Endothelial cell of umbilical vein (primary cell): ENCODE measurements around the gene NDUFS6. TPM values are rescaled to one million over a fixed set of nuclear protein-coding genes. Genes with fewer than 3 reads are reported as not detected.

Experiments
- BruUV-seq: library from RNA; stranded (reverse); fragments of 400-500 nt; replicated peaks from 2 replicates; lab custom pipeline; 2021; lab: Mats Ljungman, UMichigan
- CTCF ChIA-PET: fragments of 300-600, 350-600 bp; sonication (Branson Sonifier 250); formaldehyde crosslinking; loops from one replicate; lab custom pipeline; 2021; ENCODE audit warnings: antibody characterized with exemption, inconsistent platforms; lab: Charles Lee
- POLR2A ChIA-PET: fragments of 300-600, 350-600 bp; sonication (Branson Sonifier 250); formaldehyde crosslinking; loops from one replicate; lab custom pipeline; 2021; ENCODE audit warnings: antibody characterized with exemption, inconsistent platforms; lab: Charles Lee
- DNase-seq: peaks from one replicate; pipeline ENCODE4 v3.0.0-alpha.2; 2011; ENCODE audit warnings: low read depth, low spot score
- FAIRE-seq: peaks from 2 replicates; lab custom pipeline; 2011; peaks lifted over from hg19 to GRCh38; lab: Jason Lieb, UNC
- H2AFZ ChIP-seq: 2 replicates; pipeline ENCODE4 v1.6.0; 2012; ENCODE audit warnings: low read depth, low read length, control low read depth, inconsistent platforms
- H3K27ac ChIP-seq: 2 replicates; pipeline ENCODE4 v1.5.1; 2011; ENCODE audit warnings: low read depth, mild to moderate bottlenecking, control low read depth, low read length, moderate library complexity; ENCODE audit not compliant: insufficient read depth
- H3K27me3 ChIP-seq, 2 experiments: 2 replicates each; pipeline versions ENCODE4 v1.6.0 to v1.6.1; 2011; ENCODE audit warnings: low read length in 2 of 2, mixed read lengths in 1 of 2; ENCODE audit not compliant: control insufficient read depth in 2 of 2, insufficient read depth in 2 of 2
- H3K36me3 ChIP-seq, 2 experiments: 2 replicates in 1 of 2; 3 replicates in 1 of 2; pipeline ENCODE4 v1.5.1; 2011; ENCODE audit warnings: low read length in 2 of 2, mild to moderate bottlenecking in 1 of 2, moderate library complexity in 1 of 2; ENCODE audit not compliant: control insufficient read depth in 2 of 2, insufficient read depth in 2 of 2; ENCODE audit errors: extremely low read depth in 1 of 2
- H3K4me1 ChIP-seq: 3 replicates; pipeline ENCODE4 v1.5.1; 2011; ENCODE audit warnings: mild to moderate bottlenecking, low read length; ENCODE audit not compliant: control insufficient read depth, insufficient read depth; ENCODE audit errors: extremely low read depth
- H3K4me2 ChIP-seq: 2 replicates; pipeline ENCODE4 v1.6.1; 2011; ENCODE audit warnings: low read length, control low read depth, mixed read lengths; ENCODE audit not compliant: insufficient read depth
- H3K4me3 ChIP-seq, 3 experiments: fragments of 200-600 bp in 1 of 3; sonication (generic), shearing (Covaris generic) in 1 of 3; replicated peaks in 1 of 3; 2 replicates each; pipeline ENCODE4 v1.5.1; 2011 to 2016; ENCODE audit warnings: control low read depth in 3 of 3, low read length in 3 of 3, mild to moderate bottlenecking in 2 of 3, inconsistent platforms in 1 of 3, low read depth in 1 of 3, moderate library complexity in 1 of 3; ENCODE audit not compliant: insufficient read depth in 1 of 3
- H3K79me2 ChIP-seq: 2 replicates; pipeline ENCODE4 v1.6.0; 2012; ENCODE audit warnings: low read length, inconsistent platforms; ENCODE audit not compliant: control insufficient read depth, insufficient read depth
- H3K9ac ChIP-seq: replicated peaks from 2 replicates; pipeline ENCODE3; 2011; ENCODE audit warnings: low read length, control low read depth; ENCODE audit not compliant: insufficient read depth; ENCODE audit errors: extremely low read depth
- H3K9me1 ChIP-seq: replicated peaks from 3 replicates; pipeline ENCODE4 v1.6.0; 2011; ENCODE audit warnings: mild to moderate bottlenecking, low read length; ENCODE audit not compliant: control insufficient read depth, insufficient read depth; ENCODE audit errors: extremely low read depth
- H3K9me3 ChIP-seq: replicated peaks from 2 replicates; pipeline ENCODE4 v1.5.1; 2012; ENCODE audit warnings: low read length, inconsistent platforms; ENCODE audit not compliant: control insufficient read depth, insufficient read depth
- H4K20me1 ChIP-seq: replicated peaks from 2 replicates; pipeline ENCODE3; 2011; ENCODE audit warnings: mild to moderate bottlenecking, low read length; ENCODE audit not compliant: control insufficient read depth, insufficient read depth; ENCODE audit errors: extremely low read depth
- EZH2 ChIP-seq: IDR thresholded peaks from 2 replicates; pipeline ENCODE4 v1.6.1; 2012; ENCODE audit warnings: borderline replicate concordance, low read depth, mild to moderate bottlenecking, moderate library complexity, low read length, inconsistent platforms; ENCODE audit not compliant: severe bottlenecking
- FOS ChIP-seq: IDR thresholded peaks from 2 replicates; pipeline ENCODE4 v1.6.1; 2011; ENCODE audit warnings: mild to moderate bottlenecking, low read length, moderate library complexity, borderline replicate concordance; ENCODE audit not compliant: insufficient read depth
- GATA2 ChIP-seq: IDR thresholded peaks from 2 replicates; pipeline ENCODE4 v1.7.0; 2011; ENCODE audit warnings: low read depth, mild to moderate bottlenecking, moderate library complexity, mixed read lengths, low read length; ENCODE audit not compliant: insufficient read length, insufficient read depth
- JUN ChIP-seq: IDR thresholded peaks from 2 replicates; pipeline ENCODE4 v1.6.1; 2011; ENCODE audit warnings: borderline replicate concordance, low read depth; ENCODE audit not compliant: insufficient read length, insufficient read depth
- MYC ChIP-seq: IDR thresholded peaks from one replicate; pipeline ENCODE4 v1.6.1; 2011; ENCODE audit warnings: mild to moderate bottlenecking, low read depth, low read length
- POLR2A ChIP-seq: IDR thresholded peaks from 2 replicates; pipeline ENCODE4 v1.6.1; 2012; ENCODE audit warnings: low read depth, mild to moderate bottlenecking, control low read depth, low read length
- POLR2AphosphoS5 ChIP-seq: IDR thresholded peaks from 2 replicates; pipeline ENCODE4 v1.6.1; 2012; ENCODE audit warnings: low read depth, mild to moderate bottlenecking, control low read depth, low read length, moderate library complexity; ENCODE audit not compliant: insufficient read depth
- dilution Hi-C: fragments of 300-500 bp; cut with MboI; formaldehyde crosslinking; loops from one replicate; pipeline ENCODE4 v1.15.0; 2019; ENCODE audit warnings: low sequenced_read_pairs; ENCODE audit not compliant: extremely low pct_ligation_motif_present
- intact Hi-C: fragments of 100-400 bp; cut with micrococcal nuclease; formaldehyde crosslinking; loops from one replicate; pipeline ENCODE4 v1.10.0; 2022
- polyA plus RNA-seq, 4 experiments: library from polyadenylated mRNA; depleted of rRNA in 3 of 4; stranded (reverse) in 3 of 4; unstranded in 1 of 4; fragments of >200 nt; gene quantifications; 2 replicates each; pipeline versions ENCODE4 v1.2.1 to v1.2.3, GENCODE V29; 2011 to 2012; ENCODE audit warnings: missing spikeins in 1 of 4
- total RNA-seq: library from RNA; stranded (reverse); gene quantifications from 2 replicates; pipeline ENCODE4 v1.2.3, GENCODE V29; 2021
- TF ChIP-seq, protein P1 (sequence below), 2 donors: IDR thresholded peaks; 1 replicate in 1 of 2; 2 replicates in 1 of 2; pipeline ENCODE4 v1.5.1; 2011; ENCODE audit warnings: low read length in 2 of 2, mild to moderate bottlenecking in 2 of 2, moderate library complexity in 2 of 2, control low read depth in 1 of 2, inconsistent platforms in 1 of 2, low read depth in 1 of 2; ENCODE audit not compliant: insufficient read depth in 1 of 2; ENCODE audit errors: extremely low read depth in 1 of 2
- TF ChIP-seq, protein P2 (sequence below): IDR thresholded peaks from 2 replicates; pipeline ENCODE4 v1.6.1; 2011; ENCODE audit not compliant: insufficient read depth, insufficient read length

Gene NDUFS6
- total and polyA plus RNA-seq, 2 donors (not counting 3 experiments of a cell fraction or from before 2014, with no cell fraction given), result 42.5 to 127 TPM

- H3K4me1 ChIP-seq, result no peaks in the 10 kb centered on the region
- peaks cover 0 to 2% of the 10 kb centered on the region in 2 experiments for H3K27me3 ChIP-seq
- no peak overlapping the region for H3K4me3 ChIP-seq
- H4K20me1 ChIP-seq, result no peaks in the 10 kb centered on the region
- TF ChIP-seq, protein P1, sequence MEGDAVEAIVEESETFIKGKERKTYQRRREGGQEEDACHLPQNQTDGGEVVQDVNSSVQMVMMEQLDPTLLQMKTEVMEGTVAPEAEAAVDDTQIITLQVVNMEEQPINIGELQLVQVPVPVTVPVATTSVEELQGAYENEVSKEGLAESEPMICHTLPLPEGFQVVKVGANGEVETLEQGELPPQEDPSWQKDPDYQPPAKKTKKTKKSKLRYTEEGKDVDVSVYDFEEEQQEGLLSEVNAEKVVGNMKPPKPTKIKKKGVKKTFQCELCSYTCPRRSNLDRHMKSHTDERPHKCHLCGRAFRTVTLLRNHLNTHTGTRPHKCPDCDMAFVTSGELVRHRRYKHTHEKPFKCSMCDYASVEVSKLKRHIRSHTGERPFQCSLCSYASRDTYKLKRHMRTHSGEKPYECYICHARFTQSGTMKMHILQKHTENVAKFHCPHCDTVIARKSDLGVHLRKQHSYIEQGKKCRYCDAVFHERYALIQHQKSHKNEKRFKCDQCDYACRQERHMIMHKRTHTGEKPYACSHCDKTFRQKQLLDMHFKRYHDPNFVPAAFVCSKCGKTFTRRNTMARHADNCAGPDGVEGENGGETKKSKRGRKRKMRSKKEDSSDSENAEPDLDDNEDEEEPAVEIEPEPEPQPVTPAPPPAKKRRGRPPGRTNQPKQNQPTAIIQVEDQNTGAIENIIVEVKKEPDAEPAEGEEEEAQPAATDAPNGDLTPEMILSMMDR (IDR thresholded peaks at IDR 0.05; ENCODE audit: extremely low read depth in 1 of 2, insufficient read depth in 1 of 2, low read depth in 1 of 2, low read length in 2 of 2), result no peak
- TF ChIP-seq MYC (no peak), POLR2AphosphoS5 (no peak), POLR2A (no peak), GATA2 (no peak), FOS (no peak), EZH2 (no peak), JUN (no peak)
- TF ChIP-seq, protein P2, sequence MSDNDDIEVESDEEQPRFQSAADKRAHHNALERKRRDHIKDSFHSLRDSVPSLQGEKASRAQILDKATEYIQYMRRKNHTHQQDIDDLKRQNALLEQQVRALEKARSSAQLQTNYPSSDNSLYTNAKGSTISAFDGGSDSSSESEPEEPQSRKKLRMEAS, result no peak
- BruUV-seq, result no TSS peak
- CTCF ChIA-PET, result no interaction called here
- H3K27ac ChIP-seq, result no peak overlapping the region
- POLR2A ChIA-PET, result no interaction called here
- DNase-seq, result no peak
- intact Hi-C loops, result no loop called here
- no peak overlapping the region for H2AFZ ChIP-seq
- no peak overlapping the region for H3K9ac ChIP-seq
- H3K4me2 ChIP-seq, result no peak overlapping the region
- no peaks in the 10 kb centered on the region for H3K79me2 ChIP-seq
- FAIRE-seq, result no peak
- no peaks in the 10 kb centered on the region for H3K9me3 ChIP-seq
- H3K9me1 ChIP-seq, result no peaks in the 10 kb centered on the region
- dilution Hi-C loops, result no loop called here
- H3K36me3 ChIP-seq, result no peaks in the 10 kb centered on the region
Observed at GRCh38 chr5:1757511-1757910, 43.7 kb upstream of the NDUFS6 start.
